ENCODE data around the gene YOD1. TPM values are rescaled to one million over a fixed set of nuclear protein-coding genes. Genes with fewer than 3 reads are reported as not detected.
A peak's percentile ranks its signal among the peaks of the same experiment; 100 is the strongest.

The YOD1 gene
- total RNA-seq, 1 experiment from 2014 or later, result 31.9 TPM

GRCh38 chr1:207013321-207014085, 37.5 kb downstream of the YOD1 start:
- DNase-seq (ENCODE audit: extremely low read depth, low read depth), result no peak

GRCh38 chr1:207010726-207011125, 40.3 kb downstream of the YOD1 start:
- no peak for DNase-seq (ENCODE audit: extremely low read depth, low read depth)

DNA sequence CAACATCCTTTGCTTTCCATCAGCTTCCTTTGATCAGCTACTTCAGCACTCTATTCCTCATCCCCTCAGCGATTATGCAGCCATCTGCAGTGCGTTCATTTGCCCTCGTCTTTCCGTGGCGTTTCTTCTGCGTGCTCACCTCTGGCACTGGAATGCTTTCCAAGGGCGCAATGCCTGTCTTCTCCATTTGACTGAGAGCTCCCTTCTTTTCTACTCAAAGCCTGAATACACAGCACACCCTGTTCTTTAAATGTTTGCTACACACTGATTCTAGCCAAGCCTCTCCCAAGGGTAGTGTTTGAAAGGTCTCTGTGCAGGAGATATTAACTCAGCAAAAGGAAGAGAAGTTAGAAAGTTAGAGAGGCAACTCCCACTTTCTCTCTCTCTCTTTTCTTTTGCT, 41.1 kb downstream of the YOD1 start:
- DNase-seq (ENCODE audit: extremely low read depth, low read depth), result no peak

- no peak for DNase-seq (ENCODE audit: extremely low read depth, low read depth)
Observed at GRCh38 chr1:207009182-207009850, 41.7 kb downstream of the YOD1 start.

DNA sequence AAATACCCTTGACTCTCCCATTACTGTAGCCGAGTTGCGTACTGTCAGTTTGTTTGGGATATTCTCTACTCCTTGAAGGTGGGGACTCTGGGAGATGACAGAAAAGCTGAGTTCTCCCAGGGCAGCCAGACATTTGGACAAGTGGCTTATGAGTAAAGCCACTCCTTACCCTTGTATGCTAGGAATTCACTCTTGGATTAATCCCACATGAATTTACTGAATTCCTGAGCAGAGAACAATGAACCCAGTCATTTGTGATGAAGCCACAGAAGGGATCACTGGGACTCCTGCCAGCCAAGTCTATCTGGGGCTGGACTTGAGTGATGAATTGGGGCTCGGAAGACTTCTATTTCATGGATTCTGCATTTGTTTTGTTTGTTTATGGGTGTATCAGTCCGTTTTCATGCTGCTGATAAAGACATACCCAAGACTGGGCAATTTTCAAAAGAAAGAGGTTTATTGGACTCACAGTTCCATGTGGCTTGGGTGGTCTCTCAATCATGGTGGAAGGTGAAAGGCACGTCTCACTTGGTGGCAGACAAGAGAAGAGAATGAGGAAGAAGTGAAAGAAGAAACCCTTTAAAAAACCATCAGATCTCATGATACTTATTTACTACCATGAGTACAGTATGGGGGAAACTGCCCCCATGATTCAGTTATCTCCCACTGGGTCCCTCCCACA, 43.5 kb downstream of the YOD1 start:
- DNase-seq (ENCODE audit: extremely low read depth, low read depth), result peak; percentile 51

DNA sequence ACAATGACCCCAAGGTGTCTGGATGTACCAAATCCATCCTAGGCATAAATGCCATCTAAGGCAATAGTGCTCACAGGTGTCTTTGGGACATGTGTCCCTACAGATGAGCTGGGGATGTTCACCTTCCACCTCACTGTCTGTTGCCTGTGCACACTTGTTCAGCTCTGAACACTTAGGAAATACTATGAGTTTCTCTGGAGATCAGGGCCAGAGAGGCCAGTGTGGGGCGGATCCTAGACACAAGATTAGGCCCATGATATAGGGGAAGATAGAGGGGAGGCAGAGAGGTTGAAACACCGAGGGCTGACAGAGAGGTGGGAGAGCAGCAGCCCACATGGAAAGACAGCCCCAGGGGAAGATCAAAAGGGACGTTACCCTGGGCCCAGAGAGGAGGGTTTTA, 44.1 kb downstream of the YOD1 start:
- DNase-seq (ENCODE audit: extremely low read depth, low read depth), result no peak

DNA sequence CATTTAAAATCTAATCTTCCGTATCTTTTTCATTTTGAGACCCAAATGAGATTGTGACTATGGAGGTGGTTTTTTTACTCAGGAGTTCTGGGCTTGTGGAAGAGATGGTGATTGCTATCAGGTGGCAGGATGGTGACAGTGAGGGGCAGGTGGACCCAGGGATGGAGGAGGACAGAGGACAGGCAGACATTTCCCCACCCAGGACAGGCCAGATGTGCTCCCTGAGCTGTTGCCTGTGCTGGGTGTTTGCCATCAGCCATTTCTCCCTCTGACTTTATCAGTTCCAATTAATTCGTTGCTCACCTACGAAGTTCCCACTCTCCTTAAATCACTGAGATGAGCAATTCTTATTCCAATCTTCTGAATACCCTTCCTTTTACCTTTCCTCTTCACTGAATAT, 44.9 kb downstream of the YOD1 start:
- no peak for DNase-seq (ENCODE audit: extremely low read depth, low read depth)

DNA sequence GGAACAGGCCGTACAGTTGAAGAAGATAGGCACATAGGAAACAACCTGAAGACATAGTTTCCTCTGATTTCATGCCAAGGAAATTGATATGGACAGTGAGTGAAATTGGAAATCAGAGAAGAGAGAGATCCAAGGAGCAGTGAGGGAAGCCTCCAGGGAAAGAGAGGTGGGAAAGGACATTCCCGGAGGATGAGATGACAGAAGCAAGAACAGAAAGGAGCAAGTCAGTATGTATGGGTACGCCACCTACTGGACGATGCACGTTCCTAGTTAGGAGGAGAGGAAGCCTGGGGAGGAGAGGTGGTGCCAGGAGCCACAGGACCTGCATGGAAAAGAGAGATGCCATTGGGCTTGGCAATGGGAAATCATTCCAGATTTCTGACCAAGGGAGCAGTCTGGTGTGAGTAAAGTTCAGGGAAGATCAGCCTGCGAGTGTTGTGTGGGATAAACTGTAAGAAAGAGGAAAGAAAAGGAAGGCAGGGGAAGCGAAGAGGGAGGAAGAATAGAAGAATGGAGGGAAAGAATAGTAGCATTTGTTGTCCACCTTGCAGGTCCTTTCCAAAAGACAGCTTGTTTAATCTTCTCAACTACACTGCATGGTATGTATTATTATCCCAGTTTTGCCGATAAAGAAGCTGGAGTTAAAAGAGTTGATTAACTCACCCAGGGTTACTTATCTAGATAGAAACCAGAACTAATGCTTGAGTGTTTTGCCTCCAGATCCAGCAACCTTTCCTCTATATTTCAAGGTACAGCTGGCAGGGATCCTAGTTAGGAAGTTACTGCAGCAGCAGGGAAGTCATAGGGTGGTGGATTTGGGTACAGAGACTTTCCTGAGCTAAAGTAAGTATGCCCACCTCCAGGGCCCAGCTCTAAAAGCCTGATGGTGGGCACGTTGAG, 45.8 kb downstream of the YOD1 start:
- peak; percentile 75 for DNase-seq (ENCODE audit: extremely low read depth, low read depth)

DNA sequence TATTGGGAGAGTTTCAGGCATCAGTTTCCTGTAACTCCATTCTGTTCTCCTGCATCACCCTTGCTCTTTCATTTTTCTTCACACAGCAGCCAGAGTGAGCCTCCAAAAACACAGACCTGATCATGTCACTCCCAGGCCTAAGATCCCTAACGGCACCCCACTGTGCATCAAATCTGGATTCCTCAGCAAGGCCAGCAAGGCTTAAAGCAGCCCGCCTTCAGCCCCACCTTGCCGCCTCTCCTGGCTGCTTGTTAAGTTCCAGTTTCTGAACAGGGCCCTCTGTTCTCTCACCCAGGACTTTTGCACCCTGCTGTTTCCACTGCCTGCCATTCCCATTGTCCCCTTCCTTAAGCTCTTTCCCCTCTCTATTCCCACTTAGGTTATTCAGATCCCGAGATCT, 47.8 kb downstream of the YOD1 start:
- DNase-seq (ENCODE audit: extremely low read depth, low read depth), result no peak

DNA sequence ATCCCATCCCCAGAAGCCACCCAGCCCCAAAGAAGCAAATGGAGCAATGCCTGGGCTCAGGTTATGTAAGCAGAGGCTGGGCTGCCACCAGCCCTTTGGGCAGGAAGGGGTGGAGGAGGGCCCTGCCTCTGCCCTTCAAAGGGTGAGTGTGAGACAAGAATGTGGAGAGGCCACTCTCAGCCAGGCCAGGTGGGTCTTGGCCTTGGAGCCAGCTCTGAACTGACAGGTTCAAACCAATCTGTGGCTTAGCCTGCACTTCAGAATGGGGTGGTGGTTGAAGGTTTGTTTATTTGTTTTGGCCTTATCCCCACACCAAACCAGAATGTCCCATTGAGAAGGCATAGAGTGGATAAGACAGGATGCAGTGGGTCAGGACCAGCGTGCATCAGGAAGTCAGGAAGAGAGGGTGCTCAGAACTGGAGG, 48.3 kb downstream of the YOD1 start:
- no peak for DNase-seq (ENCODE audit: extremely low read depth, low read depth)

DNA sequence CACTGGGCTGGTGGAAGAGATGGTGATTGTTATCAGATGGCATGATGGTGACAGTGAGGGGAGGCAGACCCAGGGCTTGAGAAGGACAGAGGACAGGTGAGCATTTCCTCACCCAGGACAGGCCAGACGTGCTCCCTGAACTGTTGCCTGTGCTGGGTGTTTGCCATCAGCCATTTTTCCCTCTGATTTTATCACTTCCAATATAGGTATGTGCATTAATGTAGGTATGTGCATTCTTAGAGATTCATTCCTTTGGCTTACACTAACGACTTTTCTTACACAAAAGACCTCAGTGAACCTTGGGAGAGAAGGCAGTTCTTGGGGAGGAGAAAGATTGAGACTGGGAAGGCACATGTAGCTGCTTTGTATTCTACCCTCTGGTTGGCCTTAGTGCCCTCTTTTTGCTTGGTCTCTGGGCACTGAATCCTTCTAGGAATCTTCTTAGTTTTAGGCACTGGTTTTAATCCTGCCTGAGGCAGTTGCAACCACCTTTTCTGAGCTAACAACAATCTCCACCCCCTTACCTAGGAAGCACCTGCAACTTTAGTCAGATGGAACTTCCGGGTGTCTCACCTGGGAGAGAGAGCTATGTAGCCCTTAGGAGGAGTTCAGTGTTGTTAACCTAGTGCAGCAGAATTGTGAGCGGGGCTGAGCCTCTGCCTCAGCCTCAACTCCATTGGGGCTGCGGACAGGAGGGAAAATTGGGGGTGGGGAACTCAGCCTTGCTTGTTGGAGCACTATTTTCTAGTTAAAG, 49.3 kb downstream of the YOD1 start:
- no peak for DNase-seq (ENCODE audit: extremely low read depth, low read depth)

DNA sequence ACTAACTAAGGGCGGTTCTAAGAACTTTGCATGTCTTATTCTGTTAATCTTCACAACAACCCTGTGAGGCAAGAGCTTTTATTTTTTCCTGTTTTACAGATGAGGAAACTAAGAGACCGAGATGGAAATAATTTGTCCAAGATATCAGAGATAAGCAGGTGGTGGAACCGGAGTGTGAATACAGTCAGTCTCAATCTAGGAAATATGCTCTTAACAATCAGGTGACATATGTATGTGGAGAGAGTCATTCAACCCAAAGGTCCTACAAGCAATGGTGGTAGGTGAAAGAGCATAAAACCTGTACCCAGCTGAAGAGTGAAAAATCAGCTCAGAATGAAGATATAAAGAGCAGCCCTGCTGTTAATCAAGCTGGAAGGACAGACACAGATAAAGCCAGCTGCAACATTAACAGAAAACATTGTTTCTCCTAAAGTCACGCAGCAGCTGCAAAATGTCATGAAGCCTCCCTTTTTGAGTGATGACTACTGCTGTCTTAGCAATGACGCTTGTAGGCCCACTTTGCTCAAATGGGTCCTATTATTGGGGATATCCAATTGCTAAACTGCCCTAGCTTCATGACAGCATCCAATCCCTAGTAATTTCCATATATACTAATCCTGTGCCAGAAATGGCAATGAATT, 50.2 kb downstream of the YOD1 start:
- no peak for DNase-seq (ENCODE audit: extremely low read depth, low read depth)

GRCh38 chr1:206998816-206999215, 52.2 kb downstream of the YOD1 start:
- DNase-seq (ENCODE audit: extremely low read depth, low read depth), result no peak

Other genes with a start within 250 kb of the YOD1 start
- not detected in 2 replicates for gene IL20, start 185.6 kb downstream of the YOD1 start, total RNA-seq (2014; rRNA removed; shearing (Covaris generic))
- gene IL24, start 153.8 kb downstream of the YOD1 start, total RNA-seq (2014; rRNA removed; shearing (Covaris generic)), result not detected in 2 replicates
- not detected in 2 replicates for gene FCMR, start 129.3 kb downstream of the YOD1 start, total RNA-seq (2014; rRNA removed; shearing (Covaris generic))
- gene PIGR, start 104.7 kb downstream of the YOD1 start, total RNA-seq (2014; rRNA removed; shearing (Covaris generic)), result not detected in 2 replicates
- gene FCAMR, start 80.7 kb downstream of the YOD1 start, total RNA-seq (2014; rRNA removed; shearing (Covaris generic)), result not detected in 2 replicates
- gene C1orf116, start 18.5 kb downstream of the YOD1 start, total RNA-seq (2014; rRNA removed; shearing (Covaris generic)), result not detected in 2 replicates
- gene PFKFB2, start 2.1 kb upstream of the YOD1 start, total RNA-seq (2014; rRNA removed; shearing (Covaris generic)), result 4.3 and 4.4 TPM in 2 replicates
- not detected in 2 replicates for gene C4BPB, start 37.7 kb upstream of the YOD1 start, total RNA-seq (2014; rRNA removed; shearing (Covaris generic))
- gene C4BPA, start 53.0 kb upstream of the YOD1 start, total RNA-seq (2014; rRNA removed; shearing (Covaris generic)), result not detected in 2 replicates